HT1080 (cell line): Measurements from ENCODE around the gene UCKL1. TPM values are rescaled to one million over a fixed set of nuclear protein-coding genes. Genes with fewer than 3 reads are reported as not detected.
"Not testable (repeated sequence)": the region's sequence is repeated elsewhere in the genome, so short reads cannot be mapped to it uniquely, and the experiment has no call there.

Source experiments
- DNase-seq: peaks from one replicate; pipeline ENCODE4 v3.0.0-alpha.2; 2015; ENCODE audit warnings: low read depth
- polyA plus RNA-seq, 2 experiments: library from polyadenylated mRNA; depleted of rRNA; stranded (reverse); fragments of >200 nt; gene quantifications; 2 replicates each; pipeline ENCODE4 v1.2.3, GENCODE V29; 2015
- total RNA-seq: library from RNA; depleted of rRNA; stranded (reverse); fragments of >200 nt; shearing (Covaris generic); gene quantifications from 2 replicates; pipeline ENCODE4 v1.2.3, GENCODE V29; 2014; rRNA removed

Gene UCKL1
- 17.1 and 26.0 TPM in 2 replicates for total RNA-seq
- polyA plus RNA-seq (2015; cell fraction: cytosol; rRNA removed), result 15.1 and 15.5 TPM in 2 replicates
- 38.9 and 51.3 TPM in 2 replicates for polyA plus RNA-seq (2015; cell fraction: nucleus; rRNA removed)

DNA sequence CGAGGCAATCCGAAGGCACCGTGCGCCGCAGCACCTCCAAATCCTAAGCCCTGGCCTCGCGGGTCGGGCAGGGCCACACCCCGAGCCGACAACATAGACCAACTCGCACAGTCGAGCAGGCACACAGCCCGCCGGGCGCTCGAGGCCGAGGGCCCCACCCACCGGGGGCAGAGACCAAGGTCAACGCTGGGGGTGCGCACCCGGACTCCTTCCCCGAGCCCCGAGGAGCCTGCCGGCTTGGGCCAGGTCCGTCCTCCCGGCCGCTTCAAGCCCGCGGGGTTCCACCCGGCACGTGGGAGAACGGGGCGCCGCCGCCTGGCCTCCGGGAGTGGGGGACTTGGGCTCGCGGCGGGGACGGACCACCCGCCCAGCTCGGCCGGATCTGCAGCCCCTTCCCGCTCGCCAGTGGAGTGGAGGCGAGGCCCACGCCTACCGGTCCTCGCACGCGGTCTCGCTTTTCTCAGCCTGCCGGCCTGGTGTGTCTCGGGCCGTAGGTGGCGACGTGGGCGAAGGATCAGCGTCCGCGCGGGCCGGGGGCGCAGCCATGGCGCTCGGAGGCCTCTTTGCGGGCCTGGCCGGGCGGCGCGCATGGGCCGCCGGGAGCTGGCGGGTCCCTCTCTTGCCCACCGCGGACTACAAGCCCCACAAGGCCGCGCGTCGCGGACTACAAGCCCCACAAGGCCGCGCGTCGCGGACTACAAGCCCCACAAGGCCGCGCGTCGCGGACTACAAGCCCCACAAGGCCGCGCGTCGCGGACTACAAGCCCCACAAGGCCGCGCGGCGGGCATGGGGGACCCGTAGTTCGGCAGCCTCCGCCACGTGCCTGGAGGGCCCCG lies at the start of gene UCKL1:
Gene UCKL1, minus strand, starts transcription at position 590 of the 837 bp plus-strand sequence. Its CDS starts 44 bp downstream, at position 546.
- DNase-seq, result peak; percentile 85

- no peak for DNase-seq
Measured at GRCh38 chr20:64005394-64005793, 49.2 kb upstream of the UCKL1 start.

- no peak for DNase-seq
Measured at GRCh38 chr20:64003960-64004725, 47.9 kb upstream of the UCKL1 start.

- peak; percentile 29 for DNase-seq
Measured at GRCh38 chr20:64001607-64002011, 45.4 kb upstream of the UCKL1 start.

DNA sequence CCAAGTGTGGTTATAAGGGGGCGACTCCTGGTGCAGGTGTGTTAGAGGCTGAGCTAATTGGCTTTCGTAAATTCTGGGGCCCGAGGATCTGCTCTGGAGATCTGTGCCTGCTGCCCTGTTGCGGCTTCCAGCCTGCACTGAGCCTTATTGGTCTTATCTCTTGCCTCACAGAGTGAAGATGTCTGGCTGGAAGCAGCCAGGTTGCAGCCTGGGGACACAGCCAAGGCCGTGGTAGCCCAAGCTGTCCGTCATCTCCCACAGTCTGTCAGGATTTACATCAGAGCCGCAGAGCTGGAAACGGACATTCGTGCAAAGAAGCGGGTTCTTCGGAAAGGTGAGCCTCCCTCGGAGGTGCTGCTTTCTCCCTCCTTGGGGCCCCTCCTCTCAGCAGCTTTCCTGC lies 44.7 kb upstream of the UCKL1 start:
- no peak for DNase-seq

- no peak for DNase-seq
Measured at GRCh38 chr20:63982937-63983336, 26.7 kb upstream of the UCKL1 start.

DNA sequence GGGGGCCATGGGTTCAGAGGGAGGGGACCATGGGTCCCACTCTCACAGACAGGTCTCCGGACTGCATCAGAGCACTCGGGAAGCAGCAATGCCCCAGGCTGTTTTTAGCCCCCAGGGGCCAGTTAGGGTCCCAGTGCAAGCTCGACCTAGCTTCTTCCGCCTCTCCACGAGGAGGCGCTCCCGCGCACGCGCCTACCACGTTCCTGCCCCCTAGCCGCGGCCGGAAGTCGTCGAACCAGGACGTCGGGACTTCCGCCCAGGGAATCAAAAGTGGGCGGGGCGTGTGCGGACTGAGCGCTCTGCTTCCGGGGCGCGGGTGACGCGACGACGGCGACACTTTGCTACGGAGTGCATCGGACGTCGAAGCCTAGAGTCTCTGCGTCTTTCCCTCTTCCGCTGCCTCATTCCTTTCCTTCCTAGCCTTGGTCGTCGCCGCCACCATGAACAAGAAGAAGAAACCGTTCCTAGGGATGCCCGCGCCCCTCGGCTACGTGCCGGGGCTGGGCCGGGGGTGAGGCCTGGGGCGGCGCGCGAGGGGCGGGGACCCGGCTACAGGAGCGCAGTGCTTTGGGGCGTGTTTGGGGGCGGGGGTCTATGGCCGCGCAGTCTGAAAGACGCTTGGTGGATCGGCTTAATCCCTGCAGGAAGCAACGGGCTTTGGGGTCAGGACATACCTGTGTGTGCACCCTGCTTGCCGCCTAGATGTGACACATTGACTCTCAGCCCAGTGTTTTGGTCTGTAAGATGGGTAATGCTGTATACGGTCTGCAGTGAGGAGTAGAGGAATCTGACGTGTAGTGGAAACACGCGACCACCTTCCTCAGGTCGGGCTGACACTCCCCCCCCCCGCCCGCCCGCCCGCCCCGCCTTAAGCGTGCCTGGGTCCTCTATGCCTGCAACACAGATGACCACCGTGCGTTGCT lies 24.9 kb upstream of the UCKL1 start, which contains the start of gene PRPF6:
Gene PRPF6, plus strand, starts transcription at position 327 of the 923 bp plus-strand sequence. Its CDS starts 114 bp downstream, at position 441.
- DNase-seq, result peak; percentile 89

DNA sequence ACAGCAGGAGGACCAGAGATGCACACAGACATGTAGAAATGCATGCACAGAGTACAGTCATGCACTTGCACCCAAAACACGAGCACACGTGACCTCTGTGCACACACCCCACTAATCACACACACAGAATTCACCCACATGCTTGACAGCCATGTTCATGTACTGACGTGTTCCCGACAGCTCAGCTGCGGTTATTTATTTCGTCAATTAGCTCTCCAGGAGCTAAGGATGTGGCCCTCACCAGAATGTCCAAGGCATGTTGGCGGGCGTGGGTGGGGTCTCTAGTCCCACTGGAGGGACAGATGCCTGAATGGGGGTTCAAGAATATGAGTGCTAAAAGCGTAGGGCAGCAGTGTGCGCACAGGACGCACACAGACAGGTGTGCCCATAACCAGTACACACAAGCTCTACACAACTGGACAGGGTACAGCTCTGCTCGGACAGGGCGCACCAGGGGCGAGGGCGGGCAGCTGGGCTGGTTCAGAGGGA lies 24.1 kb upstream of the UCKL1 start:
- no peak for DNase-seq

GRCh38 chr20:63979557-63980316 lies 23.5 kb upstream of the UCKL1 start, which contains the start of gene SAMD10:
Gene SAMD10, minus strand, starts transcription at chr20:63979642. Its CDS starts 175 bp downstream, at chr20:63979467.
- DNase-seq, result peak; percentile 52

- DNase-seq, result no peak
Measured at GRCh38 chr20:63979229-63979556, 23.0 kb upstream of the UCKL1 start.

GRCh38 chr20:63978319-63979228 lies 22.4 kb upstream of the UCKL1 start:
- DNase-seq, result peak; percentile 57

- peak; percentile 85 for DNase-seq
Measured at GRCh38 chr20:63977739-63978276, 21.6 kb upstream of the UCKL1 start.

DNA sequence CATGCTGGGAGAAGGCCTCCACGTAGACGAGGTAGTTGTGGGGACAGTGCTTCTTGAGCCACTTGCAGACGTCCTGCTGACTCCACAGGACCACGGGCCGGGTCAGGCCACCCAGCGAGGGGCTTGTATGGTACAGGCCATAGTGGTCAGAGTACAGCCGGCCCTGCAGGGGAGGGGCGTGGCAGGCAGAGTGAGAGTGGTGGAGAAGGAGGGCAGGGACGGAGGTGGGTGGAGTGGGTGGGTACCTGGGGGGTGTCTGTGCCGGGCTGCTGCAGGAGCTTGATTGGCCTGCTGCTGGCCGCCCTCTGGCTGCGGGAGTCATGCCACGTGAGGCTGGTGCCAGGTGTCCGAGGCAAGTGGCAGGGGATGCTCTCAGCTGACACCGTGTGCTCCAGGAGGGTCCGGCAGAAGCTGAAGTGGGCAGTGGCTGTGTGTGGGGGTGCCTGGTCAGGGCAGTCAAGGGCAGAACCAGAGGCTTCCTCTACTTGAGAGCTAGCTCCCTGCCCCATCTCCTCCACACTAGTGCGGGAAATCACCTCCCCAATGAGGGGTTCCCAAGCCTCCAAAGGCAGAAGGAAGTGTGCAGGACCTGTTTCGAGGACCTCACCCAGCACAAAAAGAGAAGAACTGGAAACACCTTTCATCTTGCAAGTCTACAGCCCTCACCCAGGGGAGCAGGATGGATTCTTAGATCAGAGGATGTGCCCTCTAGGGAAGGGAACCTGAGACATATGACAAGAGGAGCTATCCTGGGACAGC lies 20.9 kb upstream of the UCKL1 start:
- no peak for DNase-seq

GRCh38 chr20:63976511-63976910 lies 20.3 kb upstream of the UCKL1 start:
- DNase-seq, result not testable (repeated sequence)

DNA sequence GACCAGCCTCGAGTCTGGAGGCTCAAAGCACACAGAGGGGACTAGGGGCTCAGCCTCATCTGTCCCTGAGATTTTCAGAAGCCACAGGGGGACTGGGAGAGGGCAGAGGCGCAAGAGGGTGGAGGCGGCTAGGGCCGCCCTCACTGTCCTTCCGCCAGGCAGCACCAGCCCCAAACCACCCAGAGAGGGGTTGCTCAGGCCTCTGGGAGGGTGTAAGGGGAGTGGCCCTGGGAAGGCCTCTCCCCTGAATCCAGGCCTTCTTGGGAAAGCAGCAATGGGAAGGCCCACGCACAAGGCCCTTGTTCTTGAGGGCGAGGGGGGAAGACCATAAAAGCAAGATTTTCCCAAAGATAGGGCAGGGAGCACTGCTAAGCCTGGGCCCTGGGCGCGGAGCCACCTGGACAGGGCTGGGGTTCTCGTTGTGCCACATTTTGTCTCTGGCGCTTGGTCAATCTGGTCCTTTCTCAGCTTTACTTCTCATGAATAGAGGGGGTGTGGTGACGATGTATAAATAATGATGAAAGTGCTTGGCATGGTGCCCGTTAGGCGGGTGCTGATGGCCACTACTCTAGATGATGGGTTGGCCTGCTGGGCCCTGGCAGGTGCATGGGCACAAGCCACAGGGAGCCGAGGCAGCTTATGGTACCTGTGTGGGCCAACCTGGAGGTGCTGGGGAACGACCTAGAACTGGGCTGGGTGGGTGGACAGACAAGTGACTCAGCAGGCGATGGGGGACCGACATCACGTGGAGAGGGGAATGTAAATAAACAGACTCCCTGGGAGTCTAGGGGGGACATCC lies 18.4 kb upstream of the UCKL1 start:
- DNase-seq, result no peak

DNA sequence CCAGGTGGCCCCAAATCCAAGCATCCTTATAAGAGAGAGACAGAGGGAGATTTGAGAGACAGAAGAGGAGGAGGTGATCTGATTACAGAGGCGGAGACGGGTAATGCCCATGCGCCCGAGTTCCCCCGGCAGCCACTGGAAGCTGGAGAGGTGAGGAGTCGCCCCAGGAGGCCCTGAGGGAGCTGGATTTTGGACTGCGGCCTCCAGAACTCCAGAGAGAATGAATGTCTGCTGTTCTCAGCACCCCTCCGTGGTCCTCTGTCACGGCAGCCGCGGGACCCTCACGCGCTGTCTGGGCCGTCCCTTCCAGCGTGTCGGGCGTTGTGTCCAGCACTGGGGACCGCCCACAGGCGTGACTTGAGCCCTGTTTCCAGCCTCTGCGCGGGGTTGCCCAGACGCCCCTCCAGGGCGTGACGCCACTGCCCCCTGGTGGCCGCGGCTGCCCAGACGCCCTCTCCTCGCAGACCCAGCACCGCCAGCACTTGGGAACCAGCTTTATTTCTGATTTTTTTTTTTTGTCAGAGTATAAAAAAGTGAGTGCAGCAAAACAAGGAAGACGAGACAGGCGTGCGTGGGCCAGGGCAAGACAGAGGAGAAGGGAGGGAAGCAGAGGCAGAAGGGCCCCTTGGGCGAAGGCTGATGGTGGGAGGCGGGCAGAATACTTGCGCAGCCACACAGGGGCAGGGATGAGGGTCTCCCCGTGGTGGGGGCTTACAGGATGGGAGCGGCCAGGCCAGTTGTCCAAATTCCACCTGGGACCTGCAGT lies 17.6 kb upstream of the UCKL1 start:
- DNase-seq, result peak; percentile 82
